ENCODE results near the gene SLC13A1.
"Not testable (repeated sequence)": the region's sequence is repeated elsewhere in the genome, so short reads cannot be mapped to it uniquely, and the experiment has no call there.

SLC13A1 gene

GRCh38 chr7:123122916-123123315, 76.9 kb downstream of the SLC13A1 start:
- no peak for DNase-seq

- DNase-seq: no peak
Observed at GRCh38 chr7:123120286-123120685, 79.5 kb downstream of the SLC13A1 start.

- no peak for DNase-seq
Observed at GRCh38 chr7:123115331-123115730, 84.4 kb downstream of the SLC13A1 start.

- no peak for DNase-seq
Observed at GRCh38 chr7:123114288-123114687, 85.5 kb downstream of the SLC13A1 start.

GRCh38 chr7:123112833-123113232, 86.9 kb downstream of the SLC13A1 start:
- no peak for DNase-seq

GRCh38 chr7:123099712-123100111, 100.1 kb downstream of the SLC13A1 start:
- no peak for DNase-seq

- no peak for DNase-seq
Observed at GRCh38 chr7:123096976-123097375, 102.8 kb downstream of the SLC13A1 start.

GRCh38 chr7:123096434-123096833, 103.3 kb downstream of the SLC13A1 start:
- DNase-seq: no peak

GRCh38 chr7:123090456-123090855, 109.3 kb downstream of the SLC13A1 start:
- no peak for DNase-seq

- DNase-seq: not testable (repeated sequence)
Observed at GRCh38 chr7:123086910-123087309, 112.9 kb downstream of the SLC13A1 start.

GRCh38 chr7:123084861-123085260, 114.9 kb downstream of the SLC13A1 start:
- not testable (repeated sequence) for DNase-seq

- DNase-seq: no peak
Observed at GRCh38 chr7:123079021-123079420, 120.7 kb downstream of the SLC13A1 start.

GRCh38 chr7:123075838-123076467, 123.8 kb downstream of the SLC13A1 start:
- no peak for DNase-seq

- peak; percentile 6 for DNase-seq
Observed at GRCh38 chr7:123070702-123071286, 129.0 kb downstream of the SLC13A1 start.

GRCh38 chr7:123067814-123068213, 132.0 kb downstream of the SLC13A1 start:
- DNase-seq: no peak

Data from GF-D8 (cell line).